Measurements from ENCODE around the gene MANEAL.

The MANEAL gene

GRCh38 chr1:37813529-37814145, 20.0 kb downstream of the MANEAL start:
- Histone ChIP-seq H3K4me3 (ENCODE audit: low read length) (peak overlapping the region; percentile 36), H3K9ac (ENCODE audit: low read length) (peak overlapping the region; percentile 59), H3K4me1 (ENCODE audit: control insufficient read depth, insufficient read depth, low read length) (peaks cover 55% of the 10 kb centered on the region), H3K9me3 (ENCODE audit: control insufficient read depth, low read length) (no peaks in the 10 kb centered on the region), H3K36me3 (ENCODE audit: control insufficient read depth, insufficient read depth, low read length, severe bottlenecking) (peaks cover 34% of the 10 kb centered on the region), H3K27me3 (replicated peaks; ENCODE audit: control insufficient read depth, insufficient read depth, low read length) (no peaks in the 10 kb centered on the region)
- DNase-seq (ENCODE audit: low read depth) = peak; percentile 33

- Histone ChIP-seq H3K27me3 (replicated peaks; ENCODE audit: control insufficient read depth, insufficient read depth, low read length) (no peaks in the 10 kb centered on the region), H3K9ac (ENCODE audit: low read length) (peak overlapping the region; percentile 59), H3K9me3 (ENCODE audit: control insufficient read depth, low read length) (no peaks in the 10 kb centered on the region), H3K4me3 (ENCODE audit: low read length) (peak overlapping the region; percentile 36), H3K4me1 (ENCODE audit: control insufficient read depth, insufficient read depth, low read length) (peaks cover 49% of the 10 kb centered on the region), H3K36me3 (ENCODE audit: control insufficient read depth, insufficient read depth, low read length, severe bottlenecking) (peaks cover 36% of the 10 kb centered on the region)
- DNase-seq (ENCODE audit: low read depth) = no peak
Measured at GRCh38 chr1:37814252-37814651, 20.6 kb downstream of the MANEAL start.

- peaks cover 28% of the 10 kb centered on the region for H3K4me1 ChIP-seq (ENCODE audit: control insufficient read depth, insufficient read depth, low read length)
- peaks cover 68% of the 10 kb centered on the region for H3K36me3 ChIP-seq (ENCODE audit: control insufficient read depth, insufficient read depth, low read length, severe bottlenecking)
- H3K9me3 ChIP-seq (ENCODE audit: control insufficient read depth, low read length) = no peaks in the 10 kb centered on the region
- no peaks in the 10 kb centered on the region for H3K27me3 ChIP-seq (replicated peaks; ENCODE audit: control insufficient read depth, insufficient read depth, low read length)
- DNase-seq (ENCODE audit: low read depth) = no peak
- H3K4me3 ChIP-seq (ENCODE audit: low read length) = no peak overlapping the region
- no peak overlapping the region for H3K9ac ChIP-seq (ENCODE audit: low read length)
Measured at GRCh38 chr1:37817481-37817880, 23.8 kb downstream of the MANEAL start.

- Histone ChIP-seq H3K4me3 (ENCODE audit: low read length) (no peak overlapping the region), H3K27me3 (replicated peaks; ENCODE audit: control insufficient read depth, insufficient read depth, low read length) (no peaks in the 10 kb centered on the region), H3K9me3 (ENCODE audit: control insufficient read depth, low read length) (no peaks in the 10 kb centered on the region), H3K9ac (ENCODE audit: low read length) (no peak overlapping the region), H3K4me1 (ENCODE audit: control insufficient read depth, insufficient read depth, low read length) (peaks cover 7% of the 10 kb centered on the region), H3K36me3 (ENCODE audit: control insufficient read depth, insufficient read depth, low read length, severe bottlenecking) (peaks cover 74% of the 10 kb centered on the region)
- DNase-seq (ENCODE audit: low read depth) = no peak
Measured at GRCh38 chr1:37821481-37821880, 27.8 kb downstream of the MANEAL start.

- peaks cover 64% of the 10 kb centered on the region for H3K36me3 ChIP-seq (ENCODE audit: control insufficient read depth, insufficient read depth, low read length, severe bottlenecking)
- H3K9me3 ChIP-seq (ENCODE audit: control insufficient read depth, low read length) = no peaks in the 10 kb centered on the region
- no peak for DNase-seq (ENCODE audit: low read depth)
- no peaks in the 10 kb centered on the region for H3K27me3 ChIP-seq (replicated peaks; ENCODE audit: control insufficient read depth, insufficient read depth, low read length)
- H3K4me1 ChIP-seq (ENCODE audit: control insufficient read depth, insufficient read depth, low read length) = no peaks in the 10 kb centered on the region
- H3K9ac ChIP-seq (ENCODE audit: low read length) = no peak overlapping the region
- no peak overlapping the region for H3K4me3 ChIP-seq (ENCODE audit: low read length)
Measured at GRCh38 chr1:37822906-37823815, 29.5 kb downstream of the MANEAL start.

GRCh38 chr1:37824001-37824400, 30.4 kb downstream of the MANEAL start:
- Histone ChIP-seq H3K9me3 (ENCODE audit: control insufficient read depth, low read length) (no peaks in the 10 kb centered on the region), H3K4me1 (ENCODE audit: control insufficient read depth, insufficient read depth, low read length) (no peaks in the 10 kb centered on the region), H3K27me3 (replicated peaks; ENCODE audit: control insufficient read depth, insufficient read depth, low read length) (no peaks in the 10 kb centered on the region), H3K36me3 (ENCODE audit: control insufficient read depth, insufficient read depth, low read length, severe bottlenecking) (peaks cover 72% of the 10 kb centered on the region), H3K9ac (ENCODE audit: low read length) (no peak overlapping the region), H3K4me3 (ENCODE audit: low read length) (no peak overlapping the region)
- DNase-seq (ENCODE audit: low read depth) = no peak

- Histone ChIP-seq H3K9me3 (ENCODE audit: control insufficient read depth, low read length) (no peaks in the 10 kb centered on the region), H3K9ac (ENCODE audit: low read length) (no peak overlapping the region), H3K4me3 (ENCODE audit: low read length) (no peak overlapping the region), H3K27me3 (replicated peaks; ENCODE audit: control insufficient read depth, insufficient read depth, low read length) (no peaks in the 10 kb centered on the region), H3K36me3 (ENCODE audit: control insufficient read depth, insufficient read depth, low read length, severe bottlenecking) (peaks cover 68% of the 10 kb centered on the region), H3K4me1 (ENCODE audit: control insufficient read depth, insufficient read depth, low read length) (no peaks in the 10 kb centered on the region)
- DNase-seq (ENCODE audit: low read depth) = no peak
Measured at GRCh38 chr1:37825506-37825905, 31.9 kb downstream of the MANEAL start.

GRCh38 chr1:37828410-37829074, 34.9 kb downstream of the MANEAL start:
- H3K4me1 ChIP-seq (ENCODE audit: control insufficient read depth, insufficient read depth, low read length) = no peaks in the 10 kb centered on the region
- no peak for DNase-seq (ENCODE audit: low read depth)

GRCh38 chr1:37831109-37831508, 37.5 kb downstream of the MANEAL start:
- H3K36me3 ChIP-seq (ENCODE audit: control insufficient read depth, insufficient read depth, low read length, severe bottlenecking) = peaks cover 71% of the 10 kb centered on the region
- no peak for DNase-seq (ENCODE audit: low read depth)

More at GRCh38 chr1:37828410-37829074, 34.9 kb downstream of the MANEAL start:
- Histone ChIP-seq H3K9ac (ENCODE audit: low read length) (no peak overlapping the region), H3K9me3 (ENCODE audit: control insufficient read depth, low read length) (no peaks in the 10 kb centered on the region), H3K4me3 (ENCODE audit: low read length) (no peak overlapping the region), H3K27me3 (replicated peaks; ENCODE audit: control insufficient read depth, insufficient read depth, low read length) (no peaks in the 10 kb centered on the region), H3K36me3 (ENCODE audit: control insufficient read depth, insufficient read depth, low read length, severe bottlenecking) (peaks cover 63% of the 10 kb centered on the region)

GRCh38 chr1:37831809-37832208, 38.2 kb downstream of the MANEAL start:
- peaks cover 78% of the 10 kb centered on the region for H3K36me3 ChIP-seq (ENCODE audit: control insufficient read depth, insufficient read depth, low read length, severe bottlenecking)
- no peaks in the 10 kb centered on the region for H3K4me1 ChIP-seq (ENCODE audit: control insufficient read depth, insufficient read depth, low read length)
- DNase-seq (ENCODE audit: low read depth) = no peak
- H3K9me3 ChIP-seq (ENCODE audit: control insufficient read depth, low read length) = no peaks in the 10 kb centered on the region
- no peak overlapping the region for H3K4me3 ChIP-seq (ENCODE audit: low read length)
- H3K9ac ChIP-seq (ENCODE audit: low read length) = no peak overlapping the region
- H3K27me3 ChIP-seq (replicated peaks; ENCODE audit: control insufficient read depth, insufficient read depth, low read length) = no peaks in the 10 kb centered on the region

More at GRCh38 chr1:37831109-37831508, 37.5 kb downstream of the MANEAL start:
- Histone ChIP-seq H3K4me3 (ENCODE audit: low read length) (no peak overlapping the region), H3K9me3 (ENCODE audit: control insufficient read depth, low read length) (no peaks in the 10 kb centered on the region), H3K9ac (ENCODE audit: low read length) (no peak overlapping the region), H3K27me3 (replicated peaks; ENCODE audit: control insufficient read depth, insufficient read depth, low read length) (no peaks in the 10 kb centered on the region), H3K4me1 (ENCODE audit: control insufficient read depth, insufficient read depth, low read length) (no peaks in the 10 kb centered on the region)

- H3K9me3 ChIP-seq (ENCODE audit: control insufficient read depth, low read length) = no peaks in the 10 kb centered on the region
- DNase-seq (ENCODE audit: low read depth) = no peak
- no peak overlapping the region for H3K4me3 ChIP-seq (ENCODE audit: low read length)
- peaks cover 5% of the 10 kb centered on the region for H3K4me1 ChIP-seq (ENCODE audit: control insufficient read depth, insufficient read depth, low read length)
- H3K9ac ChIP-seq (ENCODE audit: low read length) = no peak overlapping the region
- peaks cover 79% of the 10 kb centered on the region for H3K36me3 ChIP-seq (ENCODE audit: control insufficient read depth, insufficient read depth, low read length, severe bottlenecking)
- H3K27me3 ChIP-seq (replicated peaks; ENCODE audit: control insufficient read depth, insufficient read depth, low read length) = no peaks in the 10 kb centered on the region
Measured at GRCh38 chr1:37836788-37837187, 43.1 kb downstream of the MANEAL start.
